ENCODE data around the gene DNAJC6.
"Not testable (repeated sequence)": the region's sequence is repeated elsewhere in the genome, so short reads cannot be mapped to it uniquely, and the experiment has no call there.

DNAJC6 gene

DNA sequence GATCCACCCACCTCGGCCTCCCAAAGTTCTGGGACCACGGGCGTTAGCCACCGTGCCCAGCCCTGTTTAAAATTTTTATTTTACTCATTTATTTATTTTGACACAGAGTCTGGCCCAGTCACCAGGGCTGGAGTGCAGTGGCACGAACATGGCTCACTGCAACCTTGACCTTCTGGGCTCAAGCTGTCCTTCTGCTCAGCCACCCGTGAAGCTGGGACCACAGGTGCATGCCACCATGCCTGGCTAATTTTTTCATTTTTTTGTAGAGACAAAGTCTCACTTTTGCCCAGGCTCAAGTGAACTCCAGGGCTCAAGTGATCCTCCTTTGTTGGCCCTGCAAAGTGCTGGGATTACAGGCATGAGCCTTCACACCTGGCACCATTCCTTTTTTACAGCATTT lies 27.5 kb upstream of the DNAJC6 start:
- no peak overlapping the region for H3K9ac ChIP-seq (ENCODE audit: low read depth, low read length, poor library complexity, severe bottlenecking)
- H3K9me2 ChIP-seq (replicated peaks; ENCODE audit: low read depth, low read length): no peaks in the 10 kb centered on the region
- H3F3A ChIP-seq (ENCODE audit: low read depth): no peaks in the 10 kb centered on the region
- no peaks in the 10 kb centered on the region for H3K27me3 ChIP-seq (ENCODE audit: insufficient read depth, low read length, poor library complexity, severe bottlenecking)
- TF ChIP-seq EZH2phosphoT487 (IDR thresholded peaks at IDR 0.05; ENCODE audit: borderline replicate concordance) (no peak), CTCF (conservative IDR thresholded peaks at IDR 0.05; ENCODE audit: low read length) (no peak)
- no peaks in the 10 kb centered on the region for H3K36me3 ChIP-seq (ENCODE audit: insufficient read depth, low read length)
- H3K79me2 ChIP-seq (ENCODE audit: insufficient read depth, low read length): no peaks in the 10 kb centered on the region
- H2AFZ ChIP-seq (ENCODE audit: low read length): no peak overlapping the region
- H4K20me1 ChIP-seq (ENCODE audit: insufficient read depth, low read length, poor library complexity, severe bottlenecking): no peaks in the 10 kb centered on the region
- H3K9me3 ChIP-seq (ENCODE audit: insufficient read depth, low read depth, low read length): no peaks in the 10 kb centered on the region
- H3K4me3 ChIP-seq (ENCODE audit: low read length, poor library complexity, severe bottlenecking): no peak overlapping the region
- H3K4me1 ChIP-seq (ENCODE audit: insufficient read depth, low read length, poor library complexity, severe bottlenecking): no peaks in the 10 kb centered on the region
- no peak overlapping the region for H3K4me2 ChIP-seq (ENCODE audit: low read depth, low read length, poor library complexity, severe bottlenecking)

GRCh38 chr1:65284229-65284628 lies 25.1 kb upstream of the DNAJC6 start:
- no peaks in the 10 kb centered on the region for H3K79me2 ChIP-seq (ENCODE audit: insufficient read depth, low read length)

DNA sequence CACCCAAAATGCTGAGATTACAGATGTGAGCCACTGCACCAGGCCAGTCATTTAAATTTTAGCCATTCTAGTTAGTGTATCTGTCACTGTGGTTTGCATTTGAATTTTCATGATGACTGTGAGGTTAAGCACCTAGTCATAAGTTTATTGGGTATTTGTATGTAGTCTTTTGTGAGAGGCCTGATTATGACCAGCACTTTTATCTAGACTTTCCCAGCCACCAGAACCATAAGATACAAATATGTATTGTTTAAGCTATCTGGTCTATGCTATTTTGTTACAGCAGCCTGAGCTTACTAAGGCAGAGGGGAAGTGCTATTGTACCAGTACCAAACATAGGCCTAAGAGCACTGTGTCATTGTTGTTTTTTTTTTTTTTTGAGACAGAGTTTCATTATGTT lies 19.9 kb upstream of the DNAJC6 start:
- Histone ChIP-seq H3K9ac (ENCODE audit: low read depth, low read length, poor library complexity, severe bottlenecking) (no peak overlapping the region), H3K36me3 (ENCODE audit: insufficient read depth, low read length) (no peaks in the 10 kb centered on the region), H3K9me3 (ENCODE audit: insufficient read depth, low read depth, low read length) (no peaks in the 10 kb centered on the region), H3F3A (ENCODE audit: low read depth) (no peaks in the 10 kb centered on the region), H3K4me1 (ENCODE audit: insufficient read depth, low read length, poor library complexity, severe bottlenecking) (no peaks in the 10 kb centered on the region), H3K79me2 (ENCODE audit: insufficient read depth, low read length) (no peaks in the 10 kb centered on the region), H3K9me2 (replicated peaks; ENCODE audit: low read depth, low read length) (no peaks in the 10 kb centered on the region), H3K27me3 (ENCODE audit: insufficient read depth, low read length, poor library complexity, severe bottlenecking) (no peaks in the 10 kb centered on the region), H3K4me3 (ENCODE audit: low read length, poor library complexity, severe bottlenecking) (no peak overlapping the region), H3K4me2 (ENCODE audit: low read depth, low read length, poor library complexity, severe bottlenecking) (no peak overlapping the region), H4K20me1 (ENCODE audit: insufficient read depth, low read length, poor library complexity, severe bottlenecking) (no peaks in the 10 kb centered on the region), H2AFZ (ENCODE audit: low read length) (no peak overlapping the region)
- TF ChIP-seq CTCF (conservative IDR thresholded peaks at IDR 0.05; ENCODE audit: low read length): no peak

More at GRCh38 chr1:65284229-65284628, 25.1 kb upstream of the DNAJC6 start:
- H3K9ac ChIP-seq (ENCODE audit: low read depth, low read length, poor library complexity, severe bottlenecking): no peak overlapping the region
- H3K4me1 ChIP-seq (ENCODE audit: insufficient read depth, low read length, poor library complexity, severe bottlenecking): no peaks in the 10 kb centered on the region
- no peaks in the 10 kb centered on the region for H3K9me2 ChIP-seq (replicated peaks; ENCODE audit: low read depth, low read length)
- H2AFZ ChIP-seq (ENCODE audit: low read length): no peak overlapping the region
- H4K20me1 ChIP-seq (ENCODE audit: insufficient read depth, low read length, poor library complexity, severe bottlenecking): no peaks in the 10 kb centered on the region
- H3K27me3 ChIP-seq (ENCODE audit: insufficient read depth, low read length, poor library complexity, severe bottlenecking): no peaks in the 10 kb centered on the region
- no peak for TF ChIP-seq EZH2phosphoT487 (IDR thresholded peaks at IDR 0.05; ENCODE audit: borderline replicate concordance)
- TF ChIP-seq CTCF (conservative IDR thresholded peaks at IDR 0.05; ENCODE audit: low read length): no peak
- no peaks in the 10 kb centered on the region for H3F3A ChIP-seq (ENCODE audit: low read depth)
- no peaks in the 10 kb centered on the region for H3K9me3 ChIP-seq (ENCODE audit: insufficient read depth, low read depth, low read length)
- no peaks in the 10 kb centered on the region for H3K36me3 ChIP-seq (ENCODE audit: insufficient read depth, low read length)
- no peak overlapping the region for H3K4me2 ChIP-seq (ENCODE audit: low read depth, low read length, poor library complexity, severe bottlenecking)
- no peak overlapping the region for H3K4me3 ChIP-seq (ENCODE audit: low read length, poor library complexity, severe bottlenecking)

DNA sequence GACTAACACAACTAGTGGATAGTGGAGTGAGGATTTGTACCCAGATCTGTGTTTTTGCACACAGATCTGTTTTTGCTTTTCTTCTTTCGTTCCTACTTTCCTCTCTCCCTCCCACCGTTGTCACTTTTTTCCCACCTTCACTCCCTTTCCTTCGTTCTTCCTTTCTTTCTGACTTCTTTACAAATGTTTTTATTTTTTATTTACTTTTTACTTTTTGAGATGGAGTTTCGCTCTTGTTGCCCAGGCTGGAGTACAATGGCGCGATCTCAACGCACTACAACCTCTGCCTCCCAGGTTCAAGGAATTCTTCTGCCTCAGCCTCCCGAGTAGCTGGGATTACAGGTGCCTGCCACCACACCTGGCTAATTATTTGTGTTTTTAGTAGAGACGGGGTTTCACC lies 17.5 kb upstream of the DNAJC6 start:
- not testable (repeated sequence) for H3K4me1 ChIP-seq (ENCODE audit: insufficient read depth, low read length, poor library complexity, severe bottlenecking); H3K27me3 ChIP-seq (ENCODE audit: insufficient read depth, low read length, poor library complexity, severe bottlenecking); H4K20me1 ChIP-seq (ENCODE audit: insufficient read depth, low read length, poor library complexity, severe bottlenecking); H3K9ac ChIP-seq (ENCODE audit: low read depth, low read length, poor library complexity, severe bottlenecking); H3K4me2 ChIP-seq (ENCODE audit: low read depth, low read length, poor library complexity, severe bottlenecking); H3K79me2 ChIP-seq (ENCODE audit: insufficient read depth, low read length); H3F3A ChIP-seq (ENCODE audit: low read depth); H3K9me3 ChIP-seq (ENCODE audit: insufficient read depth, low read depth, low read length); H3K4me3 ChIP-seq (ENCODE audit: low read length, poor library complexity, severe bottlenecking); H3K36me3 ChIP-seq (ENCODE audit: insufficient read depth, low read length); H3K9me2 ChIP-seq (replicated peaks; ENCODE audit: low read depth, low read length); H2AFZ ChIP-seq (ENCODE audit: low read length)
